Measurements from ENCODE around the gene TFF1.

Gene TFF1

GRCh38 chr21:42400525-42400924, 34.2 kb upstream of the TFF1 start:
- TF ChIP-seq EZH2phosphoT487 (IDR thresholded peaks at IDR 0.05; ENCODE audit: borderline replicate concordance) = no peak
- TF ChIP-seq CTCF (conservative IDR thresholded peaks at IDR 0.05; ENCODE audit: low read length) = no peak
- H3K9ac ChIP-seq (ENCODE audit: low read depth, low read length, poor library complexity, severe bottlenecking) = no peak overlapping the region
- no peaks in the 10 kb centered on the region for H3K9me3 ChIP-seq (ENCODE audit: insufficient read depth, low read depth, low read length)
- H3K4me2 ChIP-seq (ENCODE audit: low read depth, low read length, poor library complexity, severe bottlenecking) = no peak overlapping the region
- peaks cover 12% of the 10 kb centered on the region for H3K79me2 ChIP-seq (ENCODE audit: insufficient read depth, low read length)
- H2AFZ ChIP-seq (ENCODE audit: low read length) = no peak overlapping the region
- H3K4me1 ChIP-seq (ENCODE audit: insufficient read depth, low read length, poor library complexity, severe bottlenecking) = peaks cover 66% of the 10 kb centered on the region
- H3F3A ChIP-seq (ENCODE audit: low read depth) = peaks cover 10% of the 10 kb centered on the region; the same call in 1 of the 2 replicates
- no peak overlapping the region for H3K4me3 ChIP-seq (ENCODE audit: low read length, poor library complexity, severe bottlenecking)
- no peaks in the 10 kb centered on the region for H3K9me2 ChIP-seq (replicated peaks; ENCODE audit: low read depth, low read length)
- no peaks in the 10 kb centered on the region for H3K36me3 ChIP-seq (ENCODE audit: insufficient read depth, low read length)
- H3K27me3 ChIP-seq (ENCODE audit: insufficient read depth, low read length, poor library complexity, severe bottlenecking) = no peaks in the 10 kb centered on the region
- H4K20me1 ChIP-seq (ENCODE audit: insufficient read depth, low read length, poor library complexity, severe bottlenecking) = no peaks in the 10 kb centered on the region

GRCh38 chr21:42398436-42399028, 32.2 kb upstream of the TFF1 start:
- Histone ChIP-seq H4K20me1 (ENCODE audit: insufficient read depth, low read length, poor library complexity, severe bottlenecking) (no peaks in the 10 kb centered on the region), H3K9ac (ENCODE audit: low read depth, low read length, poor library complexity, severe bottlenecking) (peak overlapping the region; percentile 27), H3F3A (ENCODE audit: low read depth) (0 out of 2 replicates have a peak, but pooled peaks cover 4% of the 10 kb centered on the region), H2AFZ (ENCODE audit: low read length) (no peak overlapping the region), H3K4me2 (ENCODE audit: low read depth, low read length, poor library complexity, severe bottlenecking) (peak overlapping the region; percentile 17), H3K4me1 (ENCODE audit: insufficient read depth, low read length, poor library complexity, severe bottlenecking) (peaks cover 46% of the 10 kb centered on the region), H3K36me3 (ENCODE audit: insufficient read depth, low read length) (no peaks in the 10 kb centered on the region), H3K9me2 (replicated peaks; ENCODE audit: low read depth, low read length) (no peaks in the 10 kb centered on the region), H3K79me2 (ENCODE audit: insufficient read depth, low read length) (no peaks in the 10 kb centered on the region), H3K27me3 (ENCODE audit: insufficient read depth, low read length, poor library complexity, severe bottlenecking) (no peaks in the 10 kb centered on the region), H3K4me3 (ENCODE audit: low read length, poor library complexity, severe bottlenecking) (no peak overlapping the region), H3K9me3 (ENCODE audit: insufficient read depth, low read depth, low read length) (no peaks in the 10 kb centered on the region)
- TF ChIP-seq EZH2phosphoT487 (IDR thresholded peaks at IDR 0.05; ENCODE audit: borderline replicate concordance) (no peak), CTCF (conservative IDR thresholded peaks at IDR 0.05; ENCODE audit: low read length) (no peak)

GRCh38 chr21:42397746-42398394, 31.5 kb upstream of the TFF1 start:
- no peaks in the 10 kb centered on the region for H4K20me1 ChIP-seq (ENCODE audit: insufficient read depth, low read length, poor library complexity, severe bottlenecking)
- TF ChIP-seq CTCF (conservative IDR thresholded peaks at IDR 0.05; ENCODE audit: low read length) (no peak), EZH2phosphoT487 (IDR thresholded peaks at IDR 0.05; ENCODE audit: borderline replicate concordance) (no peak)
- H3K36me3 ChIP-seq (ENCODE audit: insufficient read depth, low read length) = no peaks in the 10 kb centered on the region
- no peak overlapping the region for H2AFZ ChIP-seq (ENCODE audit: low read length)
- H3K79me2 ChIP-seq (ENCODE audit: insufficient read depth, low read length) = no peaks in the 10 kb centered on the region
- H3K4me1 ChIP-seq (ENCODE audit: insufficient read depth, low read length, poor library complexity, severe bottlenecking) = peaks cover 45% of the 10 kb centered on the region
- H3K4me3 ChIP-seq (ENCODE audit: low read length, poor library complexity, severe bottlenecking) = no peak overlapping the region
- H3K9ac ChIP-seq (ENCODE audit: low read depth, low read length, poor library complexity, severe bottlenecking) = peak overlapping the region; percentile 27
- H3K9me2 ChIP-seq (replicated peaks; ENCODE audit: low read depth, low read length) = no peaks in the 10 kb centered on the region
- H3F3A ChIP-seq (ENCODE audit: low read depth) = 0 out of 2 replicates have a peak, but pooled peaks cover 2% of the 10 kb centered on the region
- peak overlapping the region; percentile 17 for H3K4me2 ChIP-seq (ENCODE audit: low read depth, low read length, poor library complexity, severe bottlenecking)
- H3K9me3 ChIP-seq (ENCODE audit: insufficient read depth, low read depth, low read length) = no peaks in the 10 kb centered on the region
- no peaks in the 10 kb centered on the region for H3K27me3 ChIP-seq (ENCODE audit: insufficient read depth, low read length, poor library complexity, severe bottlenecking)

Data from Loucy (cell line).